Endothelial cell of umbilical vein (primary cell): ENCODE data around the gene FMNL1. TPM values are rescaled to one million over a fixed set of nuclear protein-coding genes. Genes with fewer than 3 reads are reported as not detected.

Experiments
- BruUV-seq: library from RNA; stranded (reverse); fragments of 400-500 nt; replicated peaks from 2 replicates; lab custom pipeline; 2021; lab: Mats Ljungman, UMichigan
- CTCF ChIA-PET: fragments of 300-600, 350-600 bp; sonication (Branson Sonifier 250); formaldehyde crosslinking; loops from one replicate; lab custom pipeline; 2021; ENCODE audit warnings: antibody characterized with exemption, inconsistent platforms; lab: Charles Lee
- POLR2A ChIA-PET: fragments of 300-600, 350-600 bp; sonication (Branson Sonifier 250); formaldehyde crosslinking; loops from one replicate; lab custom pipeline; 2021; ENCODE audit warnings: antibody characterized with exemption, inconsistent platforms; lab: Charles Lee
- DNase-seq: peaks from one replicate; pipeline ENCODE4 v3.0.0-alpha.2; 2011; ENCODE audit warnings: low read depth, low spot score
- FAIRE-seq: peaks from 2 replicates; lab custom pipeline; 2011; peaks lifted over from hg19 to GRCh38; lab: Jason Lieb, UNC
- H2AFZ ChIP-seq: 2 replicates; pipeline ENCODE4 v1.6.0; 2012; ENCODE audit warnings: low read depth, low read length, control low read depth, inconsistent platforms
- H3K27ac ChIP-seq: 2 replicates; pipeline ENCODE4 v1.5.1; 2011; ENCODE audit warnings: low read depth, mild to moderate bottlenecking, control low read depth, low read length, moderate library complexity; ENCODE audit not compliant: insufficient read depth
- H3K27me3 ChIP-seq, 2 experiments: 2 replicates each; pipeline versions ENCODE4 v1.6.0 to v1.6.1; 2011; ENCODE audit warnings: low read length in 2 of 2, mixed read lengths in 1 of 2; ENCODE audit not compliant: control insufficient read depth in 2 of 2, insufficient read depth in 2 of 2
- H3K36me3 ChIP-seq, 2 experiments: 2 replicates in 1 of 2; 3 replicates in 1 of 2; pipeline ENCODE4 v1.5.1; 2011; ENCODE audit warnings: low read length in 2 of 2, mild to moderate bottlenecking in 1 of 2, moderate library complexity in 1 of 2; ENCODE audit not compliant: control insufficient read depth in 2 of 2, insufficient read depth in 2 of 2; ENCODE audit errors: extremely low read depth in 1 of 2
- H3K4me1 ChIP-seq: 3 replicates; pipeline ENCODE4 v1.5.1; 2011; ENCODE audit warnings: mild to moderate bottlenecking, low read length; ENCODE audit not compliant: control insufficient read depth, insufficient read depth; ENCODE audit errors: extremely low read depth
- H3K4me2 ChIP-seq: 2 replicates; pipeline ENCODE4 v1.6.1; 2011; ENCODE audit warnings: low read length, control low read depth, mixed read lengths; ENCODE audit not compliant: insufficient read depth
- H3K4me3 ChIP-seq, 3 experiments: fragments of 200-600 bp in 1 of 3; sonication (generic), shearing (Covaris generic) in 1 of 3; replicated peaks in 1 of 3; 2 replicates each; pipeline ENCODE4 v1.5.1; 2011 to 2016; ENCODE audit warnings: control low read depth in 3 of 3, low read length in 3 of 3, mild to moderate bottlenecking in 2 of 3, inconsistent platforms in 1 of 3, low read depth in 1 of 3, moderate library complexity in 1 of 3; ENCODE audit not compliant: insufficient read depth in 1 of 3
- H3K79me2 ChIP-seq: 2 replicates; pipeline ENCODE4 v1.6.0; 2012; ENCODE audit warnings: low read length, inconsistent platforms; ENCODE audit not compliant: control insufficient read depth, insufficient read depth
- H3K9ac ChIP-seq: replicated peaks from 2 replicates; pipeline ENCODE3; 2011; ENCODE audit warnings: low read length, control low read depth; ENCODE audit not compliant: insufficient read depth; ENCODE audit errors: extremely low read depth
- H3K9me1 ChIP-seq: replicated peaks from 3 replicates; pipeline ENCODE4 v1.6.0; 2011; ENCODE audit warnings: mild to moderate bottlenecking, low read length; ENCODE audit not compliant: control insufficient read depth, insufficient read depth; ENCODE audit errors: extremely low read depth
- H3K9me3 ChIP-seq: replicated peaks from 2 replicates; pipeline ENCODE4 v1.5.1; 2012; ENCODE audit warnings: low read length, inconsistent platforms; ENCODE audit not compliant: control insufficient read depth, insufficient read depth
- H4K20me1 ChIP-seq: replicated peaks from 2 replicates; pipeline ENCODE3; 2011; ENCODE audit warnings: mild to moderate bottlenecking, low read length; ENCODE audit not compliant: control insufficient read depth, insufficient read depth; ENCODE audit errors: extremely low read depth
- CTCF ChIP-seq, 2 donors: IDR thresholded peaks; 1 replicate in 1 of 2; 2 replicates in 1 of 2; pipeline ENCODE4 v1.5.1; 2011; ENCODE audit warnings: low read length in 2 of 2, mild to moderate bottlenecking in 2 of 2, moderate library complexity in 2 of 2, control low read depth in 1 of 2, inconsistent platforms in 1 of 2, low read depth in 1 of 2; ENCODE audit not compliant: insufficient read depth in 1 of 2; ENCODE audit errors: extremely low read depth in 1 of 2
- GATA2 ChIP-seq: IDR thresholded peaks from 2 replicates; pipeline ENCODE4 v1.7.0; 2011; ENCODE audit warnings: low read depth, mild to moderate bottlenecking, moderate library complexity, mixed read lengths, low read length; ENCODE audit not compliant: insufficient read length, insufficient read depth
- POLR2A ChIP-seq: IDR thresholded peaks from 2 replicates; pipeline ENCODE4 v1.6.1; 2012; ENCODE audit warnings: low read depth, mild to moderate bottlenecking, control low read depth, low read length
- POLR2AphosphoS5 ChIP-seq: IDR thresholded peaks from 2 replicates; pipeline ENCODE4 v1.6.1; 2012; ENCODE audit warnings: low read depth, mild to moderate bottlenecking, control low read depth, low read length, moderate library complexity; ENCODE audit not compliant: insufficient read depth
- dilution Hi-C: fragments of 300-500 bp; cut with MboI; formaldehyde crosslinking; loops from one replicate; pipeline ENCODE4 v1.15.0; 2019; ENCODE audit warnings: low sequenced_read_pairs; ENCODE audit not compliant: extremely low pct_ligation_motif_present
- intact Hi-C: fragments of 100-400 bp; cut with micrococcal nuclease; formaldehyde crosslinking; loops from one replicate; pipeline ENCODE4 v1.10.0; 2022
- polyA plus RNA-seq, 4 experiments: library from polyadenylated mRNA; depleted of rRNA in 3 of 4; stranded (reverse) in 3 of 4; unstranded in 1 of 4; fragments of >200 nt; gene quantifications; 2 replicates each; pipeline versions ENCODE4 v1.2.1 to v1.2.3, GENCODE V29; 2011 to 2012; ENCODE audit warnings: missing spikeins in 1 of 4
- total RNA-seq: library from RNA; stranded (reverse); gene quantifications from 2 replicates; pipeline ENCODE4 v1.2.3, GENCODE V29; 2021

The FMNL1 gene
- total and polyA plus RNA-seq, 2 donors (not counting 3 experiments of a cell fraction or from before 2014, with no cell fraction given) = 0.95 to 1.6 TPM

GRCh38 chr17:45277216-45277849, 55.6 kb downstream of the FMNL1 start:
- CTCF ChIA-PET = interaction anchor here (0.6 to 6.6 kb wide), 37 partner anchors 10 to 1442 kb away, joined by 3 to 283 read pairs (median 7); partner anchors contain the start of gene MAP3K14
- FAIRE-seq = peak; percentile 98

More at GRCh38 chr17:45277216-45277849, 55.6 kb downstream of the FMNL1 start:
- H3K9me3 ChIP-seq = no peaks in the 10 kb centered on the region
- intact Hi-C loops = no loop called here
- no peak overlapping the region for H2AFZ ChIP-seq
- no peaks in the 10 kb centered on the region for H3K9me1 ChIP-seq
- peak; percentile 72 to 82 for TF ChIP-seq CTCF (IDR thresholded peaks at IDR 0.05; ENCODE audit: extremely low read depth in 1 of 2, insufficient read depth in 1 of 2, low read depth in 1 of 2, low read length in 2 of 2)
- peak; percentile 30 for TF ChIP-seq GATA2
- peak; percentile 14 for TF ChIP-seq POLR2AphosphoS5
- TF ChIP-seq POLR2A = no peak
- H3K79me2 ChIP-seq = no peaks in the 10 kb centered on the region
- dilution Hi-C loops = no loop called here
- peak overlapping the region; percentile 37 for H3K4me2 ChIP-seq
- POLR2A ChIA-PET = interaction anchor here (0.6 to 2.5 kb wide), 4 partner anchors 39 to 108 kb away, joined by 3 to 13 read pairs (median 5); partner anchors contain the start of gene MAP3K14
- H3K36me3 ChIP-seq = peaks cover 2 to 4% of the 10 kb centered on the region in 2 experiments
- H3K27me3 ChIP-seq = no peaks in the 10 kb centered on the region
- no peaks in the 10 kb centered on the region for H4K20me1 ChIP-seq
- no peak overlapping the region for H3K4me3 ChIP-seq
- peak overlapping the region; percentile 40 for H3K27ac ChIP-seq
- peaks cover 27% of the 10 kb centered on the region for H3K4me1 ChIP-seq
- peak; percentile 93 for DNase-seq
- no peak overlapping the region for H3K9ac ChIP-seq
- no TSS peak for BruUV-seq
